HEK293T (cell line): ENCODE results near the gene GIMAP6.

Experiments
- CTCF ChIA-PET: fragments of 350-600 bp; formaldehyde crosslinking; extraction: SDS; loops from one replicate; lab custom pipeline; 2021; ENCODE audit warnings: antibody characterized with exemption, inconsistent platforms; lab: Yijun Ruan, JAX
- POLR2A ChIA-PET: fragments of 350-600 bp; formaldehyde crosslinking; extraction: SDS; loops from one replicate; lab custom pipeline; 2020; ENCODE audit warnings: antibody characterized with exemption, inconsistent platforms; lab: Yijun Ruan, JAX
- DNase-seq: peaks from one replicate; pipeline ENCODE4 v3.0.0; 2012; ENCODE audit warnings: mixed read lengths; ENCODE audit errors: extremely low spot score
- ARNT ChIP-seq: fragments of 450-650 bp; IDR thresholded peaks from 2 replicates; pipeline ENCODE4 v1.6.1; 2017; ENCODE audit warnings: mild to moderate bottlenecking
- BHLHE40 ChIP-seq: fragments of 450-650 bp; IDR thresholded peaks from 2 replicates; pipeline ENCODE4 v1.6.1; 2016; ENCODE audit warnings: mild to moderate bottlenecking, moderate library complexity, borderline replicate concordance
- CTBP1 ChIP-seq: fragments of 450-650 bp; IDR thresholded peaks from 2 replicates; pipeline ENCODE4 v1.6.1; 2016; ENCODE audit warnings: borderline replicate concordance
- ELF4 ChIP-seq: fragments of 450-650 bp; IDR thresholded peaks from 2 replicates; pipeline ENCODE4 v1.6.1; 2017; ENCODE audit warnings: antibody characterized with exemption
- FOXA1 ChIP-seq: fragments of 450-650 bp; IDR thresholded peaks from 2 replicates; pipeline ENCODE4 v1.6.1; 2016; ENCODE audit warnings: mild to moderate bottlenecking
- FOXK2 ChIP-seq: fragments of 450-650 bp; IDR thresholded peaks from 2 replicates; pipeline ENCODE4 v1.6.1; 2016; ENCODE audit warnings: mild to moderate bottlenecking
- FOXM1 ChIP-seq: fragments of 450-650 bp; IDR thresholded peaks from 2 replicates; pipeline ENCODE4 v1.6.1; 2017; ENCODE audit warnings: mild to moderate bottlenecking, borderline replicate concordance
- HDGF ChIP-seq: fragments of 450-650 bp; IDR thresholded peaks from 2 replicates; pipeline ENCODE4 v1.6.1; 2017; ENCODE audit warnings: antibody characterized with exemption, borderline replicate concordance
- L3MBTL2 ChIP-seq: fragments of 450-650 bp; conservative IDR thresholded peaks from 2 replicates; pipeline ENCODE4 v1.6.1; 2016; ENCODE audit warnings: mild to moderate bottlenecking
- LEF1 ChIP-seq: fragments of 450-650 bp; IDR thresholded peaks from 2 replicates; pipeline ENCODE4 v1.6.1; 2017; ENCODE audit warnings: mild to moderate bottlenecking, borderline replicate concordance
- NFRKB ChIP-seq: fragments of 450-650 bp; IDR thresholded peaks from 2 replicates; pipeline ENCODE4 v1.6.1; 2016; ENCODE audit warnings: mild to moderate bottlenecking, moderate library complexity
- PKNOX1 ChIP-seq: fragments of 450-650 bp; IDR thresholded peaks from 2 replicates; pipeline ENCODE4 v1.6.1; 2016
- SP1 ChIP-seq: fragments of 450-650 bp; IDR thresholded peaks from 2 replicates; pipeline ENCODE4 v1.6.1; 2017
- SUZ12 ChIP-seq: fragments of 450-650 bp; IDR thresholded peaks from 2 replicates; pipeline ENCODE4 v1.6.1; 2016; ENCODE audit warnings: mild to moderate bottlenecking
- TARDBP ChIP-seq: fragments of 450-650 bp; IDR thresholded peaks from 2 replicates; pipeline ENCODE4 v1.6.1; 2016
- ZNF384 ChIP-seq: fragments of 450-650 bp; IDR thresholded peaks from 2 replicates; pipeline ENCODE4 v1.6.1; 2016

GIMAP6 gene

DNA sequence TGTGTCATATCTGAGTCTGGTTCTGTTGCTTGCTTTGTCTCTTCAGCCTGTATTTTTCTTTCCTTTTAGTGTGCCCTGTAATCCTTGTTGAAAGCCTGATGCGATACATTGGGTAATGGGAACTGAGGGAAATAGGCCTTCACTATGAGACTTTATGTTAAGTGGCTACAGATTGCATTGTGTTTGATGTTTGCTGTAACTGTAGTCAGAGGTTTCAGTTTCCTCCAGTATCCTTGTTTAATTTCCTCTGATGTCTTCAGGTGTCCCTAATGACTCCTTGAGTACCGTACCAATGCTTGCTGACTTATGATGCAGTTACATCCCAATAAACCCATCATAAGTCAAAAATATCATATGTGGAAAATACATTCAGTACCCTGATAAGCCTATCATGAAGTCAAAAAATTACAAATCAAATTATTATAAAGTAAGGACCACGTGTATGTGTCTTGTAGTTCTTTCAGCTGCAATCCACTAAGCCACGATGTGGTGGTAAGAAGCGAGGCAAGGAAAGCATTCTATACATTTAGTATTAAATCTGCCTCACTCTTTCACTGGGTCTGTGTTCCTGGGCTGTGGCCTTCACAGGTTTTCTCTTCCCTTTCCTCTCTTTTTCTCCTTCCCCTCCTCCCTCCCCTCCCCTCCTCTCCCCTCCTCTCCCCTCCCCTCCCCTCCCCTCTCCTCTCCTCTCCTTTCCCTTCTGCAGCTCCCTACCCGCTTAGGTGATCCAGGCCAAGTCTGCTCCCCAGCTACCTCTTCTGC is 13.3 kb upstream of the GIMAP6 start:
- ChIA-PET POLR2A (no interaction called here), CTCF (no interaction called here)
- TF ChIP-seq LEF1 (no peak), ARNT (no peak), ELF4 (no peak), NFRKB (no peak), SP1 (no peak), CTBP1 (no peak), FOXK2 (no peak)
- DNase-seq, result no peak

DNA sequence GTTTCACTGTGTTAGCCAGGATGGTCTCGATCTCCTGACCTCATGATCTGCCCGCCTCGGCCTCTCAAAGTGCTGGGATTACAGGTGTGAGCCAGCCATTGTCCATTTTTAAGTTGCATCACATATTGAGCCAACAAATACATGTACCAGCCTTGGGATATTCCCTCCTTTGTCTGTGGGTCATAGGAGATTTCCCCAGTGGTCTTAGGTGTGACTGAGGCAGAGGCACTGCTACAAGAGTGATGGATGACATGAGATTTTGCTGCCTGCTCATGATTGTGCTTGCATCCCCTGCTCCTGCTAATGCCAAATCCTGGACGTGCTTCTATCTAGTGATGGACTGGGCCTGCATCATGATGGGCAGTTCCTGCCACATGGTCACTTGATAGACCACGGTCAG is 10.7 kb upstream of the GIMAP6 start:
- ChIA-PET POLR2A (no interaction called here), CTCF (no interaction called here)
- DNase-seq, result no peak
- TF ChIP-seq SP1, result no peak
- no peak for TF ChIP-seq FOXA1
- TF ChIP-seq TARDBP, result no peak
- no peak for TF ChIP-seq ARNT
- no peak for TF ChIP-seq FOXM1
- no peak for TF ChIP-seq NFRKB
- no peak for TF ChIP-seq ZNF384
- no peak for TF ChIP-seq CTBP1
- TF ChIP-seq SUZ12, result no peak
- no peak for TF ChIP-seq L3MBTL2
- no peak for TF ChIP-seq HDGF
- TF ChIP-seq ELF4, result no peak
- TF ChIP-seq FOXK2, result no peak
- TF ChIP-seq LEF1, result no peak
- no peak for TF ChIP-seq BHLHE40

- POLR2A ChIA-PET, result no interaction called here
- DNase-seq, result no peak
- no peak for TF ChIP-seq HDGF
- no peak for TF ChIP-seq ELF4
- no peak for TF ChIP-seq LEF1
- TF ChIP-seq FOXM1, result no peak
- TF ChIP-seq FOXA1, result no peak
- no peak for TF ChIP-seq SP1
- no peak for TF ChIP-seq L3MBTL2
- no peak for TF ChIP-seq SUZ12
- TF ChIP-seq PKNOX1, result no peak
- TF ChIP-seq CTBP1, result no peak
- no peak for TF ChIP-seq ARNT
- no peak for TF ChIP-seq BHLHE40
- no peak for TF ChIP-seq ZNF384
- TF ChIP-seq TARDBP, result no peak
- TF ChIP-seq FOXK2, result no peak
- TF ChIP-seq NFRKB, result no peak
- CTCF ChIA-PET, result no interaction called here
These were observed 9.7 kb upstream of the GIMAP6 start for GRCh38 chr7:150641854-150642253.

DNA sequence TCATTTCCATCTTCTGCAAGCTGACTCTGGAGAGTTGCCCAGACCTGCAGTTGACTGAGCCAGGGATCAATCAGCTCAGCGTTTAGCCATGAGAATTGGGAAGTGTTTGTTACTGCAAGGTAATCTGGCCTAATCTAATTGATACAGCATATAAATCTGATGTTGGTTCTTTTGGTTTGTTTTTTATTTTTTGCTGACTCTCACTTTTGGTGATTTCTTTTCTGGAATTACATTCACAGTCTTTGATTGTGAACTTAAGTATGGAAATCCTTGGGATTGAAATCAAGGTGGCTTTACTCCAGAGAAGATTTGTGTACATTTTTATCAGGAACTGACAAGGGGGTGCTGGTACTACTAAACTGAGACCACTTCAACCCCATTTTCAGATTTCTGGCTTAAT is 1.7 kb upstream of the GIMAP6 start:
- no peak for DNase-seq
- ChIA-PET CTCF (no interaction called here), POLR2A (no interaction called here)
- TF ChIP-seq TARDBP, result no peak

- TF ChIP-seq ZNF384 (no peak), HDGF (no peak), PKNOX1 (no peak), FOXM1 (no peak), BHLHE40 (no peak), FOXK2 (no peak), TARDBP (no peak), LEF1 (no peak), NFRKB (no peak), SUZ12 (no peak)
- POLR2A ChIA-PET, result no interaction called here
- no peak for DNase-seq
- CTCF ChIA-PET, result interaction anchor here (0.5 kb wide), 1 partner anchor 1447 kb away, joined by 3 read pairs; no protein-coding TSS in a partner anchor
These were observed 930 bp downstream of the GIMAP6 start for GRCh38 chr7:150631084-150631826.

DNA sequence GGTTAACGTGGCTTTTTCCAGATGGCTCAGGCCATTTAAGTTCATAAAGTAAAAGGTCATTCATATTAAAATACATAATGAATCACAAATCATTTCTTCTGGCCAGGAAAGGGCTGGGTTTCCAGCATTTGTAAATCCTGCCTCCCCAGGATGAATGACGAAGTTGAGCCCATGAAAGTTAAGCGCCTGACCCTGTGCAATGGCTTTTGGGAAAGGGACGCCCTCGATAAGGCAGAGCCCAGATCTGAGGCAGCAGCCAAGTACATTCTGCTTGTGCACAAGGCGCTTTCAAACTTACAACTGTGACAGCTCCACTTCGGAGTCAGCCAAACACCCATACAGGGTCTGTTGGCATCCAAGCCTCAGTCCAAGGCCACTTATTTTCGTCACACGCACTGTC is 2.8 kb downstream of the GIMAP6 start:
- no peak for DNase-seq
- ChIA-PET POLR2A (no interaction called here), CTCF (no interaction called here)
- no peak for TF ChIP-seq FOXM1
- no peak for TF ChIP-seq ELF4
- no peak for TF ChIP-seq L3MBTL2
- no peak for TF ChIP-seq LEF1
- TF ChIP-seq CTBP1, result no peak
- no peak for TF ChIP-seq ARNT
- TF ChIP-seq PKNOX1, result no peak
- TF ChIP-seq ZNF384, result no peak
- no peak for TF ChIP-seq HDGF
- no peak for TF ChIP-seq SP1
- no peak for TF ChIP-seq FOXK2
- TF ChIP-seq NFRKB, result no peak
- no peak for TF ChIP-seq TARDBP
- TF ChIP-seq SUZ12, result no peak
